Raji (cell line): ENCODE data around the gene C18orf63.

ENCODE experiments used
- POLR2A ChIP-seq: IDR thresholded peaks from 2 replicates; pipeline ENCODE4 v1.6.1; 2011; ENCODE audit warnings: low read depth, low read length, control low read depth; ENCODE audit not compliant: insufficient read depth

The C18orf63 gene

GRCh38 chr18:74283646-74284045 lies 32.0 kb upstream of the C18orf63 start:
- no peak for TF ChIP-seq POLR2A

- no peak for TF ChIP-seq POLR2A
These were observed 31.3 kb upstream of the C18orf63 start for GRCh38 chr18:74284191-74284979.

- TF ChIP-seq POLR2A: no peak
These were observed 30.7 kb upstream of the C18orf63 start for GRCh38 chr18:74284980-74285355.

- TF ChIP-seq POLR2A: no peak
These were observed 29.4 kb upstream of the C18orf63 start for GRCh38 chr18:74286106-74286855.

GRCh38 chr18:74286856-74287255 lies 28.8 kb upstream of the C18orf63 start:
- TF ChIP-seq POLR2A: no peak

- TF ChIP-seq POLR2A: no peak
These were observed 27.6 kb upstream of the C18orf63 start for GRCh38 chr18:74288041-74288440.

- no peak for TF ChIP-seq POLR2A
These were observed 26.9 kb upstream of the C18orf63 start for GRCh38 chr18:74288730-74289129.

- TF ChIP-seq POLR2A: no peak
These were observed 26.5 kb upstream of the C18orf63 start for GRCh38 chr18:74289137-74289536.

- no peak for TF ChIP-seq POLR2A
These were observed 25.6 kb upstream of the C18orf63 start for GRCh38 chr18:74290021-74290420.

- no peak for TF ChIP-seq POLR2A
These were observed 24.7 kb upstream of the C18orf63 start for GRCh38 chr18:74290794-74291471.

GRCh38 chr18:74291472-74291770 lies 24.2 kb upstream of the C18orf63 start:
- no peak for TF ChIP-seq POLR2A

GRCh38 chr18:74291771-74292540 lies 23.7 kb upstream of the C18orf63 start, which contains the start of gene CYB5A:
TSS of gene CYB5A (minus strand) at chr18:74291963. CDS start at chr18:74291875, 88 bp downstream.
- TF ChIP-seq POLR2A: peak; percentile 67

GRCh38 chr18:74292541-74292858 lies 23.1 kb upstream of the C18orf63 start:
- TF ChIP-seq POLR2A: no peak

- no peak for TF ChIP-seq POLR2A
These were observed 21.1 kb upstream of the C18orf63 start for GRCh38 chr18:74294526-74294925.

- TF ChIP-seq POLR2A: no peak
These were observed 16.5 kb upstream of the C18orf63 start for GRCh38 chr18:74299162-74299561.

- no peak for TF ChIP-seq POLR2A
These were observed 15.9 kb upstream of the C18orf63 start for GRCh38 chr18:74299746-74300145.

GRCh38 chr18:74303306-74303705 lies 12.3 kb upstream of the C18orf63 start:
- no peak for TF ChIP-seq POLR2A
